Uterus (tissue), 4 donors: Measurements from ENCODE around the gene KCNV2. TPM values are rescaled to one million over a fixed set of nuclear protein-coding genes. Genes with fewer than 3 reads are reported as not detected.
"Not testable (repeated sequence)": the region's sequence is repeated elsewhere in the genome, so short reads cannot be mapped to it uniquely, and the experiment has no call there.

ENCODE experiments used
- DNase-seq, 2 donors: peaks; one replicate each; pipeline ENCODE4 v3.0.0-alpha.2; 2019 to 2020
- H3K27ac ChIP-seq, 2 donors: fragments of 200-600 bp; sonication (generic); 1 replicate in 1 of 2; 2 replicates in 1 of 2; pipeline ENCODE4 v1.5.1; 2016 to 2018
- H3K27me3 ChIP-seq, 2 donors: fragments of 200-600 bp; sonication (generic); one replicate each; pipeline ENCODE4 v1.5.1; 2018 to 2019; ENCODE audit warnings: control low read depth in 1 of 2
- H3K36me3 ChIP-seq, 2 donors: fragments of 200-600 bp; sonication (generic); one replicate each; pipeline ENCODE4 v1.5.1; 2019; ENCODE audit warnings: control low read depth in 1 of 2
- H3K4me1 ChIP-seq, 2 donors: fragments of 200-600 bp; sonication (generic); one replicate each; pipeline ENCODE4 v1.5.1; 2018 to 2019; ENCODE audit warnings: control low read depth in 1 of 2
- H3K4me3 ChIP-seq, 2 donors: fragments of 200-600 bp; sonication (generic); 1 replicate in 1 of 2; 2 replicates in 1 of 2; pipeline ENCODE4 v1.5.1; 2018 to 2019; ENCODE audit warnings: mild to moderate bottlenecking in 1 of 2
- H3K9me3 ChIP-seq, 2 donors: fragments of 200-600 bp; sonication (generic); one replicate each; pipeline ENCODE4 v1.5.1; 2019; ENCODE audit warnings: control low read depth in 1 of 2
- POLR2A ChIP-seq, 2 donors: fragments of 450-650 bp; IDR thresholded peaks; one replicate each; pipeline ENCODE4 v1.6.1; 2016; ENCODE audit warnings: antibody characterized with exemption in 2 of 2, mild to moderate bottlenecking in 1 of 2, moderate library complexity in 1 of 2
- intact Hi-C: fragments of 100-400 bp; cut with DNase I; formaldehyde crosslinking; loops from one replicate; pipeline ENCODE4 v1.15.1; 2023; ENCODE audit warnings: low total_unique reads
- total RNA-seq, 4 donors: library from RNA; depleted of rRNA in 3 of 4; stranded (reverse); fragments of >200 nt in 3 of 4; gene quantifications; one replicate each; pipeline versions ENCODE4 v1.1.0 to v1.2.4, GENCODE V29; 2014 to 2023
- TF ChIP-seq, protein P1 (sequence below), 4 experiments: fragments of 200-600 bp in 2 of 4; fragments of 450-650 bp in 2 of 4; sonication (generic) in 2 of 4; IDR thresholded peaks; one replicate each; pipeline ENCODE4 v1.5.1; 2016 to 2019; ENCODE audit warnings: antibody characterized with exemption in 4 of 4, mild to moderate bottlenecking in 2 of 4, moderate library complexity in 1 of 4
- donor health status: DM: yes; HTN: yes; CAD: no.

KCNV2 gene
- total RNA-seq, 4 donors from 2014 or later: not detected

DNA sequence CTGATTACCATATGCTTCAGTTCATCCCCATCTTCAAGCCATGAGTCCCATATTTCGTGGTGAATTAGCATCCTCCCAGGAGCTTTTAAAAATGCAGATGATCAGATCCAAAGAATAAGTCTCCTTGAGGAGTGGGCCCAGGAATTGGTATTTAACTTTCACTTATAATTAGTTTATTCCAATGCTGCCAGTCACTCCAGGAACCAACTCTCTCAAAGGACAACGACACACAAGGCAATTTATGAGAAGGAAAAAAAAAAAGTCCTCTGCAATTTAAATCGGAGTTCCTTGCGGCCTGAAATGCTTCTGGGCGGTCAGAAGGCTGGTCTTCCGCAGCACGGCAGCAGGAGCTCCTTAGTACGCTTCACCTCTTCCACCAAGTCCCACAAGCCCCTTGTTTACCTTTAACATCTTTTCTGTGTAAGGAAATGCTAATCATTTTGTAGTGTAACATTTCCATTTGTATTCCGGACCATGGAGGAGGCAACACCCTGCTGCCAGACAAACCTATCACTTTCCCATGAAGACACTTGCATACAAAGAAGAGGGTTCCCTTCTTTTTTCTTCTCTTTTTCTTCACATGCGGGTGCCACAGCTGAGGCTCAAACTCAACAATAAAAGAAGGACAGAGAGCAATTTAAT, 16.3 kb upstream of the KCNV2 start:
- no peaks in the 10 kb centered on the region for H3K4me1 ChIP-seq
- no peaks in the 10 kb centered on the region for H3K9me3 ChIP-seq
- DNase-seq: no peak

DNA sequence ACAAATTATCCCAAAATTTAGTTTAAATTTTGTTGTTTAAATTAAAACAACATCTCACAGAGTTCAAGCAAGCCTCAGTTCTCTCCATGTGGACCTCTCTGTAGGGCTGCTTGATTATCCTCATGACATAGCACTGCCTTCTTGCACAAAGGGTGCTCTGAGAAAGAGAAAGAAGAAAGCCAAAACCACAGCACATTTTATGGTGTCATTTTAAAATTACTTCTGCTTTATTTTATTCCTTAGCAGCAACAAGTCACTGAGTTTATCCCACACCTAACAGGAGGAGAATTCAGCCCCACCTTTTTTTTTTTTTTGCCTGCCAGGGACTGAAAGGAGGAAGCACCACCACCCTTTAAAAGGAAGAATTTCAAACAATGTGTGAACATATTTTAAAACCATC, 12.8 kb upstream of the KCNV2 start:
- no peaks in the 10 kb centered on the region for H3K9me3 ChIP-seq
- no peaks in the 10 kb centered on the region for H3K36me3 ChIP-seq
- no peak overlapping the region for H3K4me3 ChIP-seq
- H3K27ac ChIP-seq: no peak overlapping the region
- no peaks in the 10 kb centered on the region for H3K4me1 ChIP-seq
- intact Hi-C loops: no loop called here
- no peaks in the 10 kb centered on the region for H3K27me3 ChIP-seq
- DNase-seq: no peak
- TF ChIP-seq POLR2A (IDR thresholded peaks at IDR 0.05): no peak
- TF ChIP-seq, protein P1, sequence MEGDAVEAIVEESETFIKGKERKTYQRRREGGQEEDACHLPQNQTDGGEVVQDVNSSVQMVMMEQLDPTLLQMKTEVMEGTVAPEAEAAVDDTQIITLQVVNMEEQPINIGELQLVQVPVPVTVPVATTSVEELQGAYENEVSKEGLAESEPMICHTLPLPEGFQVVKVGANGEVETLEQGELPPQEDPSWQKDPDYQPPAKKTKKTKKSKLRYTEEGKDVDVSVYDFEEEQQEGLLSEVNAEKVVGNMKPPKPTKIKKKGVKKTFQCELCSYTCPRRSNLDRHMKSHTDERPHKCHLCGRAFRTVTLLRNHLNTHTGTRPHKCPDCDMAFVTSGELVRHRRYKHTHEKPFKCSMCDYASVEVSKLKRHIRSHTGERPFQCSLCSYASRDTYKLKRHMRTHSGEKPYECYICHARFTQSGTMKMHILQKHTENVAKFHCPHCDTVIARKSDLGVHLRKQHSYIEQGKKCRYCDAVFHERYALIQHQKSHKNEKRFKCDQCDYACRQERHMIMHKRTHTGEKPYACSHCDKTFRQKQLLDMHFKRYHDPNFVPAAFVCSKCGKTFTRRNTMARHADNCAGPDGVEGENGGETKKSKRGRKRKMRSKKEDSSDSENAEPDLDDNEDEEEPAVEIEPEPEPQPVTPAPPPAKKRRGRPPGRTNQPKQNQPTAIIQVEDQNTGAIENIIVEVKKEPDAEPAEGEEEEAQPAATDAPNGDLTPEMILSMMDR (IDR thresholded peaks at IDR 0.05): no peak

More for the DNA sequence above, 16.3 kb upstream of the KCNV2 start:
- Histone ChIP-seq H3K27me3 (no peaks in the 10 kb centered on the region), H3K4me3 (no peak overlapping the region), H3K27ac (no peak overlapping the region), H3K36me3 (no peaks in the 10 kb centered on the region)
- TF ChIP-seq, protein P1 (IDR thresholded peaks at IDR 0.05): no peak
- no peak for TF ChIP-seq POLR2A (IDR thresholded peaks at IDR 0.05)
- intact Hi-C loops: no loop called here

DNA sequence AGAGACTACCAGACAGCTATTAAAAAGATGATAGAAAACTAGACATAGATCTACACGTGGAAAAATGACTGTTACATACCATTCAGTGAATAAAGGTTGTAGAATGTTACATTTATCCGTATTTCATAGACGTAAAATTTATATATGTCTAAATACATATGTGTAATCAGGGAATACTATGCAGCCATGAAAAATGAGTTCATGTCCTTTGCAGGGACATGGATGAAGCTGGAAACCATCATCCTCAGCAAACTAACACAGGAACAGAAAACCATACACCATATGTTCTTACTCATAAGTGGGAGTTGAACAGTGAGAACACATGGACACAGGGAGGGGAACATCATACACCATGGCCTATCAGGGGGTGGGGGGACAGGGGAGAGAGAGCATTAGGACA, 10.1 kb upstream of the KCNV2 start:
- DNase-seq, H3K4me1 ChIP-seq, H3K4me3 ChIP-seq, H3K9me3 ChIP-seq, H3K36me3 ChIP-seq, H3K27me3 ChIP-seq, intact Hi-C loops, H3K27ac ChIP-seq: not testable (repeated sequence)

DNA sequence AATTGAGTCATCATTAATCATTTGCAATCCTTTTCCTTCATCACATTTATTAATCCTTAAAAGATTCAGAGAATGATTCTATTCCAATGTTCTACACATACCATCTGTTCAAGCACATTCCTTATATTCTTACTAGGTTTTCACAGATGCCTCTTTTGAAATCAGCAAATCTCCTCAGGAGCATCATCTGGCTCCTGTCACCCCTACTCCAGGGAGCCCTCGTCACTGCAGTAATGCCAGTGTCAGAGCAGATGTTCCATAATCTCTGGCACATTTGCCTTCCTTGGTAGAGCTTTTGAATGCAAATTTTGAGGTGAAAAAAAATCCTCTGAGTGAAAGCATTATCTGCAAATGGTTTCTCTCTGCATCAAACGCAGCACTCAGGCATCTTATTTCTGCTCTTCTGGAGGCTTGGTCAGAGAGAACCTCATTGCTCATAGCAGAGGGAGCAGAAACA, 7.6 kb upstream of the KCNV2 start:
- Histone ChIP-seq H3K9me3 (no peaks in the 10 kb centered on the region), H3K4me3 (no peak overlapping the region), H3K27ac (no peak overlapping the region), H3K36me3 (no peaks in the 10 kb centered on the region), H3K27me3 (no peaks in the 10 kb centered on the region), H3K4me1 (no peaks in the 10 kb centered on the region)
- intact Hi-C loops: no loop called here
- no peak for DNase-seq
- TF ChIP-seq POLR2A (IDR thresholded peaks at IDR 0.05): no peak
- TF ChIP-seq, protein P1 (IDR thresholded peaks at IDR 0.05): no peak

DNA sequence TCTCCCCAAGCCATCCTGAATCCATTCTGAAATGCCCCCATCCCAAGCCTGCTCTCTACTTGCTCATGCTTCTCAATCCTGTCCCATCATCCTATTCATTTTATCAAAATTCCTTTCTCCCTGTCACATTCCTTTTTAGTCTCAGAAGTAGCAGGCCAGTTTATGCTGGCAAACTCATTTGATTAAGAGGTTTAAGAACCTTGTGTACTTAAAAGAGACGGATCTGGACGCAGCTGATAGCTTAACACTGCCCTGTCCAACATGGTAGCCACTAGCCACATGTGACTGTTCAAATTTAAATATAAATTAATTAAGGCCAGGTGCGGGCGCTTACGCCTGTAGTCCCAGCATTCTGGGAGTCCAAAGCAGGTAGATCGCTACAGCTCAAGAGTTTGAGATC, 5.6 kb upstream of the KCNV2 start:
- TF ChIP-seq, protein P1 (IDR thresholded peaks at IDR 0.05): no peak
- no peak for TF ChIP-seq POLR2A (IDR thresholded peaks at IDR 0.05)
- Histone ChIP-seq H3K4me3 (no peak overlapping the region), H3K27ac (no peak overlapping the region), H3K9me3 (no peaks in the 10 kb centered on the region), H3K36me3 (no peaks in the 10 kb centered on the region), H3K4me1 (no peaks in the 10 kb centered on the region), H3K27me3 (no peaks in the 10 kb centered on the region)
- no peak for DNase-seq
- intact Hi-C loops: no loop called here
